GM23338 (cell line): Measurements from ENCODE around the gene TUBD1. TPM values are rescaled to one million over a fixed set of nuclear protein-coding genes. Genes with fewer than 3 reads are reported as not detected.

Experiments used
- ATAC-seq: fragments of 200-7000 bp; cut with Tn5 transposase; 3 replicates; pipeline ENCODE4 v1.9.1; 2020
- DNase-seq: peaks from one replicate; pipeline ENCODE4 v3.0.0-alpha.2; 2015; ENCODE audit warnings: low spot score
- H2AFZ ChIP-seq: fragments of 200-600 bp; sonication (generic); 2 replicates; pipeline ENCODE4 v1.8.0; 2016; ENCODE audit warnings: antibody characterized with exemption, mild to moderate bottlenecking, moderate library complexity
- H3F3A ChIP-seq: fragments of 200-600 bp; sonication (generic); replicated peaks from 2 replicates; pipeline ENCODE4 v1.8.0; 2017; ENCODE audit warnings: antibody characterized with exemption, mixed run types, low read depth
- H3K27ac ChIP-seq: fragments of 200-600 bp; sonication (generic); 2 replicates; pipeline ENCODE4 v1.6.1; 2016; ENCODE audit warnings: low read depth
- H3K27me3 ChIP-seq: fragments of 200-600 bp; sonication (generic); 2 replicates; pipeline ENCODE4 v1.8.0; 2016; ENCODE audit warnings: mild to moderate bottlenecking, mixed run types, moderate library complexity; ENCODE audit not compliant: insufficient read depth
- H3K36me3 ChIP-seq: fragments of 200-600 bp; sonication (generic); 2 replicates; pipeline ENCODE4 v1.8.0; 2016; ENCODE audit warnings: mild to moderate bottlenecking; ENCODE audit not compliant: insufficient read depth
- H3K4me1 ChIP-seq: fragments of 200-600 bp; sonication (generic); 2 replicates; pipeline ENCODE4 v1.8.0; 2016; ENCODE audit warnings: mild to moderate bottlenecking, moderate library complexity; ENCODE audit not compliant: insufficient read depth
- H3K4me2 ChIP-seq: fragments of 200-600 bp; sonication (generic); 2 replicates; pipeline ENCODE4 v1.7.1; 2017; ENCODE audit warnings: mixed run types
- H3K4me3 ChIP-seq: fragments of 200-600 bp; sonication (generic); 2 replicates; pipeline ENCODE4 v1.6.1; 2016; ENCODE audit warnings: mixed run types
- H3K79me2 ChIP-seq: fragments of 200-600 bp; sonication (generic); replicated peaks from 2 replicates; pipeline ENCODE4 v1.8.0; 2017; ENCODE audit warnings: mild to moderate bottlenecking; ENCODE audit not compliant: insufficient read depth
- H3K9me2 ChIP-seq: fragments of 200-600 bp; sonication (generic); 2 replicates; pipeline ENCODE4 v1.8.0; 2017; ENCODE audit not compliant: insufficient read depth
- H4K20me1 ChIP-seq: fragments of 200-600 bp; sonication (generic); replicated peaks from 2 replicates; pipeline ENCODE4 v1.8.0; 2017; ENCODE audit warnings: mild to moderate bottlenecking; ENCODE audit not compliant: insufficient read depth
- H3K27ac Mint-ChIP-seq: 2 replicates; pipeline ENCODE4 v1.8.0; 2020; ENCODE audit warnings: inconsistent platforms, mild to moderate bottlenecking, moderate library complexity, mixed read lengths
- H3K27me3 Mint-ChIP-seq: 3 replicates; pipeline ENCODE4 v1.8.0; 2022; ENCODE audit warnings: low read depth, mild to moderate bottlenecking, moderate library complexity, mixed read lengths, inconsistent platforms; ENCODE audit not compliant: insufficient read depth, poor library complexity
- H3K36me3 Mint-ChIP-seq: 3 replicates; pipeline ENCODE4 v1.8.0; 2021; ENCODE audit warnings: low read depth, mild to moderate bottlenecking, inconsistent platforms, moderate library complexity, mixed read lengths
- H3K4me1 Mint-ChIP-seq: 3 replicates; pipeline ENCODE4 v1.8.0; 2020; ENCODE audit warnings: mild to moderate bottlenecking, inconsistent platforms, mixed read lengths
- H3K4me3 Mint-ChIP-seq: 3 replicates; pipeline ENCODE4 v1.8.0; 2021; ENCODE audit warnings: moderate library complexity, mild to moderate bottlenecking, inconsistent platforms, mixed read lengths
- H3K9me3 Mint-ChIP-seq: 3 replicates; pipeline ENCODE4 v1.8.0; 2020; ENCODE audit warnings: moderate library complexity, mild to moderate bottlenecking, inconsistent platforms, mixed read lengths
- CTCF ChIP-seq, 2 experiments: fragments of 200-600 bp in 1 of 2; sonication (generic) in 1 of 2; conservative IDR thresholded peaks; 2 replicates each; pipeline versions ENCODE4 v1.5.1 to v1.6.1; 2016 to 2017; ENCODE audit warnings: antibody characterized with exemption in 2 of 2, low read depth in 2 of 2, mild to moderate bottlenecking in 2 of 2, moderate library complexity in 1 of 2
- EZH2 ChIP-seq: fragments of 200-600 bp; sonication (generic); IDR thresholded peaks from one replicate; pipeline ENCODE4 v1.8.0; 2017; ENCODE audit warnings: antibody characterized with exemption, mild to moderate bottlenecking, low read depth; ENCODE audit not compliant: unreplicated experiment
- EZH2phosphoT487 ChIP-seq: fragments of 200-600 bp; sonication (generic); IDR thresholded peaks from one replicate; pipeline ENCODE4 v1.8.1; 2018; ENCODE audit warnings: antibody characterized with exemption; ENCODE audit not compliant: unreplicated experiment
- JUNB ChIP-seq: IDR thresholded peaks from one replicate; pipeline ENCODE4 v1.6.1; 2016; ENCODE audit warnings: antibody characterized with exemption; ENCODE audit not compliant: unreplicated experiment
- NANOG ChIP-seq: IDR thresholded peaks from 2 replicates; pipeline ENCODE4 v1.6.1; 2016; ENCODE audit warnings: antibody characterized with exemption, borderline replicate concordance
- POLR2AphosphoS5 ChIP-seq: IDR thresholded peaks from 2 replicates; pipeline ENCODE4 v1.6.1; 2016; ENCODE audit warnings: antibody characterized with exemption, low read depth
- ZNF114 ChIP-seq: fragments of 250-450 bp; sonication (Bioruptor Pico); IDR thresholded peaks from 2 replicates; pipeline ENCODE4 v1.5.0; 2020; ENCODE audit warnings: mild to moderate bottlenecking, moderate library complexity
- polyA plus RNA-seq: library from polyadenylated mRNA; unstranded; fragments of >200 nt; fragmentation: Nextera tagmentation; extraction: Ambion mirVana; gene quantifications from 2 replicates; pipeline ENCODE4 v1.2.1, GENCODE V29; 2016
- total RNA-seq: library from RNA; depleted of rRNA; stranded (reverse); fragments of >200 nt; shearing (Covaris generic); gene quantifications from 2 replicates; pipeline ENCODE4 v1.2.3, GENCODE V29; 2014
- TF ChIP-seq, protein P1 (sequence below): fragments of 250-450 bp; sonication (Bioruptor Pico); IDR thresholded peaks from 2 replicates; pipeline ENCODE4 v1.5.0; 2020; ENCODE audit warnings: mild to moderate bottlenecking, moderate library complexity

TUBD1 gene
- total and polyA plus RNA-seq, 2 experiments from 2014 or later, result 11.6 to 13.8 TPM

DNA sequence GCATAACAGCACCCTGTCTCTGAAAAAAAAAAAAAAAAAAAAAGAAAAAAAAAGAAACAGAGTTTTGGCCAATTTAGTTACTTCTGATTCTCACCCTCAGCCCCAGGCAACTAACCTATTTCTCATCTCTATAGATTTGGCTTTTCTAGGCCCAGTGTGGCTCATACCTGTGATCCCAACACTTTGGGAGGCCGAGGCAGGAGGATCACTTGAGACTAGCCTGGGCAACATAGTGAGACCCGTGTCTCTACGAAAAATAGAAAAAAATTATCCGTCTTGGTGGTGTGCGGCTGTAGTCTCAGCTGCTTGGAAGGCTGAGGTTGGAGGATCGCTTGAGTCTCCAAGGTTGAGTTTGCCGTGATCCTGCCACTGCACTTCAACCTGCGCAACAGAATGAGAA, 8.9 kb upstream of the TUBD1 start:
- Mint-ChIP-seq H3K9me3 (no peaks in the 10 kb centered on the region), H3K27me3 (no peaks in the 10 kb centered on the region), H3K4me3 (no peak overlapping the region), H3K27ac (no peak overlapping the region), H3K4me1 (no peaks in the 10 kb centered on the region), H3K36me3 (no peaks in the 10 kb centered on the region)
- H3K4me2 ChIP-seq, result no peak overlapping the region
- DNase-seq (no peak), ATAC-seq (no peak)
- H3K4me1 ChIP-seq, result no peaks in the 10 kb centered on the region
- H3K36me3 ChIP-seq, result no peaks in the 10 kb centered on the region
- TF ChIP-seq, protein P1, sequence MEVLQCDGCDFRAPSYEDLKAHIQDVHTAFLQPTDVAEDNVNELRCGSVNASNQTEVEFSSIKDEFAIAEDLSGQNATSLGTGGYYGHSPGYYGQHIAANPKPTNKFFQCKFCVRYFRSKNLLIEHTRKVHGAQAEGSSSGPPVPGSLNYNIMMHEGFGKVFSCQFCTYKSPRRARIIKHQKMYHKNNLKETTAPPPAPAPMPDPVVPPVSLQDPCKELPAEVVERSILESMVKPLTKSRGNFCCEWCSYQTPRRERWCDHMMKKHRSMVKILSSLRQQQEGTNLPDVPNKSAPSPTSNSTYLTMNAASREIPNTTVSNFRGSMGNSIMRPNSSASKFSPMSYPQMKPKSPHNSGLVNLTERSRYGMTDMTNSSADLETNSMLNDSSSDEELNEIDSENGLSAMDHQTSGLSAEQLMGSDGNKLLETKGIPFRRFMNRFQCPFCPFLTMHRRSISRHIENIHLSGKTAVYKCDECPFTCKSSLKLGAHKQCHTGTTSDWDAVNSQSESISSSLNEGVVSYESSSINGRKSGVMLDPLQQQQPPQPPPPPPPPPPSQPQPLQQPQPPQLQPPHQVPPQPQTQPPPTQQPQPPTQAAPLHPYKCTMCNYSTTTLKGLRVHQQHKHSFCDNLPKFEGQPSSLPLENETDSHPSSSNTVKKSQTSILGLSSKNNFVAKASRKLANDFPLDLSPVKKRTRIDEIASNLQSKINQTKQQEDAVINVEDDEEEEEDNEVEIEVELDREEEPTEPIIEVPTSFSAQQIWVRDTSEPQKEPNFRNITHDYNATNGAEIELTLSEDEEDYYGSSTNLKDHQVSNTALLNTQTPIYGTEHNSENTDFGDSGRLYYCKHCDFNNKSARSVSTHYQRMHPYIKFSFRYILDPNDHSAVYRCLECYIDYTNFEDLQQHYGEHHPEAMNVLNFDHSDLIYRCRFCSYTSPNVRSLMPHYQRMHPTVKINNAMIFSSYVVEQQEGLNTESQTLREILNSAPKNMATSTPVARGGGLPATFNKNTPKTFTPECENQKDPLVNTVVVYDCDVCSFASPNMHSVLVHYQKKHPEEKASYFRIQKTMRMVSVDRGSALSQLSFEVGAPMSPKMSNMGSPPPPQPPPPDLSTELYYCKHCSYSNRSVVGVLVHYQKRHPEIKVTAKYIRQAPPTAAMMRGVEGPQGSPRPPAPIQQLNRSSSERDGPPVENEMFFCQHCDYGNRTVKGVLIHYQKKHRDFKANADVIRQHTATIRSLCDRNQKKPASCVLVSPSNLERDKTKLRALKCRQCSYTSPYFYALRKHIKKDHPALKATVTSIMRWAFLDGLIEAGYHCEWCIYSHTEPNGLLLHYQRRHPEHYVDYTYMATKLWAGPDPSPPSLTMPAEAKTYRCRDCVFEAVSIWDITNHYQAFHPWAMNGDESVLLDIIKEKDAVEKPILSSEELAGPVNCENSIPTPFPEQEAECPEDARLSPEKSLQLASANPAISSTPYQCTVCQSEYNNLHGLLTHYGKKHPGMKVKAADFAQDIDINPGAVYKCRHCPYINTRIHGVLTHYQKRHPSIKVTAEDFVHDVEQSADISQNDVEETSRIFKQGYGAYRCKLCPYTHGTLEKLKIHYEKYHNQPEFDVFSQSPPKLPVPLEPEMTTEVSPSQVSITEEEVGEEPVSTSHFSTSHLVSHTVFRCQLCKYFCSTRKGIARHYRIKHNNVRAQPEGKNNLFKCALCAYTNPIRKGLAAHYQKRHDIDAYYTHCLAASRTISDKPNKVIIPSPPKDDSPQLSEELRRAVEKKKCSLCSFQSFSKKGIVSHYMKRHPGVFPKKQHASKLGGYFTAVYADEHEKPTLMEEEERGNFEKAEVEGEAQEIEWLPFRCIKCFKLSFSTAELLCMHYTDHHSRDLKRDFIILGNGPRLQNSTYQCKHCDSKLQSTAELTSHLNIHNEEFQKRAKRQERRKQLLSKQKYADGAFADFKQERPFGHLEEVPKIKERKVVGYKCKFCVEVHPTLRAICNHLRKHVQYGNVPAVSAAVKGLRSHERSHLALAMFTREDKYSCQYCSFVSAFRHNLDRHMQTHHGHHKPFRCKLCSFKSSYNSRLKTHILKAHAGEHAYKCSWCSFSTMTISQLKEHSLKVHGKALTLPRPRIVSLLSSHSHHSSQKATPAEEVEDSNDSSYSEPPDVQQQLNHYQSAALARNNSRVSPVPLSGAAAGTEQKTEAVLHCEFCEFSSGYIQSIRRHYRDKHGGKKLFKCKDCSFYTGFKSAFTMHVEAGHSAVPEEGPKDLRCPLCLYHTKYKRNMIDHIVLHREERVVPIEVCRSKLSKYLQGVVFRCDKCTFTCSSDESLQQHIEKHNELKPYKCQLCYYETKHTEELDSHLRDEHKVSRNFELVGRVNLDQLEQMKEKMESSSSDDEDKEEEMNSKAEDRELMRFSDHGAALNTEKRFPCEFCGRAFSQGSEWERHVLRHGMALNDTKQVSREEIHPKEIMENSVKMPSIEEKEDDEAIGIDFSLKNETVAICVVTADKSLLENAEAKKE, result no peak
- TF ChIP-seq EZH2phosphoT487 (no peak), NANOG (no peak), EZH2 (no peak), JUNB (no peak), POLR2AphosphoS5 (no peak), ZNF114 (no peak), CTCF (conservative IDR thresholded peaks at IDR 0.05; ENCODE audit: low read depth in 2 of 2) (no peak)
- H4K20me1 ChIP-seq, result peaks cover 7% of the 10 kb centered on the region; the same call in 1 of the 2 replicates
- H3K9me2 ChIP-seq, result no peaks in the 10 kb centered on the region
- peaks cover 81% of the 10 kb centered on the region for H3K79me2 ChIP-seq
- no peaks in the 10 kb centered on the region for H3F3A ChIP-seq
- H3K4me3 ChIP-seq, result no peak overlapping the region
- H2AFZ ChIP-seq, result no peak overlapping the region
- H3K27ac ChIP-seq, result no peak overlapping the region
- no peaks in the 10 kb centered on the region for H3K27me3 ChIP-seq
